Measurements from ENCODE around the gene MPZL2. TPM values are rescaled to one million over a fixed set of nuclear protein-coding genes. Genes with fewer than 3 reads are reported as not detected.

The MPZL2 gene
- total and polyA plus RNA-seq, 8 donors: 6.0 to 20.7 (median 13.8) TPM

DNA sequence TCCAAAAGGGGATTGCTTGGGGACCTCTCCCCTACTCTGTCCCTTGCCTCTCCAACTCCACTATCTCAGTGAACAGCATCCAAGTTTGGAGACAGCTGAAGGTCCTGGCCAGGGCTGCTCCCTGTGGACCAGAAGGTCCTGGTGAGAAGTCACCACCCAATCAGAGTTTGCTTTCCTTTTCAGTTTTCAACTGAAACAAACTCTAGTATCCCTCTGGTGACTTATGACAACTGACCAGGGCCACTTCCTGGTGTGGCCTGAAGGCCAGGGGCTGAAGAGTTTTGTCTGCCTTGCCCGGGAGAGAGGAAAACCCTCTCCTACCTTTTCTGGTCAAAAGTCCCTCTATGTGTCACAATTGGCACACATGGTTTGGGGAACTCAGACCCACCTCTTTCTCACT lies 44.4 kb downstream of the MPZL2 start:
- no peak for DNase-seq
- Histone ChIP-seq H3K4me3 (no peak overlapping the region), H3K36me3 (no peaks in the 10 kb centered on the region), H3K9me3 (no peaks in the 10 kb centered on the region), H3K27ac (no peak overlapping the region), H3K4me1 (no peaks in the 10 kb centered on the region), H3K27me3 (no peaks in the 10 kb centered on the region)
- FAIRE-seq: no peak
- no peak for TF ChIP-seq CTCF (IDR thresholded peaks at IDR 0.05)
- no peak for ATAC-seq
- WGBS, 2 donors: 69 to 75% methylated on average over 1 of the region's 1 CpG
- intact Hi-C loops (cut with DNase I): no loop called here

- Histone ChIP-seq H3K36me3 (no peaks in the 10 kb centered on the region), H3K9me3 (no peaks in the 10 kb centered on the region), H3K27me3 (no peaks in the 10 kb centered on the region), H3K27ac (no peak overlapping the region), H3K4me3 (no peak overlapping the region), H3K4me1 (no peaks in the 10 kb centered on the region)
- TF ChIP-seq CTCF (IDR thresholded peaks at IDR 0.05): no peak
- no peak for FAIRE-seq
- ATAC-seq: no peak
- DNase-seq: no peak
- intact Hi-C loops (cut with DNase I): no loop called here
Observed at GRCh38 chr11:118219244-118219643, 44.9 kb downstream of the MPZL2 start.

DNA sequence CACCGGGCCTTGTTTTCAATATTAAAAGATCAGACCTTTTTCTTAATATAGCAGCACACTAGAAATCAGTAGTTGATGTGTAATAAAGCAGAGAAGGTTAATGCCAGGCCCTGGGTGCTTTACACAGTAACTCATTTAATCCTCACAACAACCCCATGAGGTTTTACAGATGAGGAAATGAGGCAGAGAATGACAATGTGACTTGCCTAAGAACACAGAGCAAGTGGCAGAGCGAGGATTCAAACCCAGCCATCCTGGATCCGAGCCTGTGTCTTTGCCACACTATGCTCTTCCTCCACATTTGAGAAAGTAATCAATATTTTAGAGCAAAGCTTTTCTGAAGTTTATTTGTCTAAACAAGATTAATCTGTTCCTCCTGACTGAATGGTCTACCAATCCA lies 46.5 kb downstream of the MPZL2 start:
- no peak for TF ChIP-seq CTCF (IDR thresholded peaks at IDR 0.05)
- Histone ChIP-seq H3K9me3 (no peaks in the 10 kb centered on the region), H3K36me3 (no peaks in the 10 kb centered on the region), H3K27me3 (no peaks in the 10 kb centered on the region), H3K4me1 (no peaks in the 10 kb centered on the region), H3K27ac (no peak overlapping the region), H3K4me3 (no peak overlapping the region)
- FAIRE-seq (no peak), ATAC-seq (no peak), DNase-seq (no peak)
- intact Hi-C loops (cut with DNase I): no loop called here
- WGBS, 2 donors: 88 to 91% methylated on average over 3 of the region's 3 CpGs

GRCh38 chr11:118216621-118217481 lies 47.2 kb downstream of the MPZL2 start:
- H3K36me3 ChIP-seq: no peaks in the 10 kb centered on the region
- no peaks in the 10 kb centered on the region for H3K9me3 ChIP-seq
- no peaks in the 10 kb centered on the region for H3K4me1 ChIP-seq
- TF ChIP-seq CTCF (IDR thresholded peaks at IDR 0.05): no peak
- 77 to 81% methylated on average over 11 of the region's 11 CpGs for WGBS, 2 donors
- DNase-seq: no peak
- no peak for ATAC-seq
- H3K27me3 ChIP-seq: no peaks in the 10 kb centered on the region
- no peak for FAIRE-seq
- intact Hi-C loops (cut with DNase I): no loop called here
- no peak overlapping the region for H3K27ac ChIP-seq
- H3K4me3 ChIP-seq: no peak overlapping the region

- Histone ChIP-seq H3K4me3 (no peak overlapping the region), H3K36me3 (no peaks in the 10 kb centered on the region), H3K9me3 (no peaks in the 10 kb centered on the region), H3K27me3 (no peaks in the 10 kb centered on the region), H3K4me1 (no peaks in the 10 kb centered on the region), H3K27ac (no peak overlapping the region)
- WGBS, 2 donors: 90 to 95% methylated on average over 7 of the region's 7 CpGs
- no peak for FAIRE-seq
- TF ChIP-seq CTCF (IDR thresholded peaks at IDR 0.05): no peak
- intact Hi-C loops (cut with DNase I): no loop called here
- ATAC-seq: no peak
- no peak for DNase-seq
Observed at GRCh38 chr11:118215765-118216164, 48.3 kb downstream of the MPZL2 start.

Measured in pancreas (tissue), 10 donors.